Fibroblast of skin of abdomen (primary cell): ENCODE results near the gene ATP1B4.

ENCODE experiments used
- DNase-seq: peaks from one replicate; pipeline ENCODE4 v3.0.0-alpha.2; 2013

Gene ATP1B4

GRCh38 chrX:120377179-120377578 is 15.3 kb downstream of the ATP1B4 start:
- no peak for DNase-seq

DNA sequence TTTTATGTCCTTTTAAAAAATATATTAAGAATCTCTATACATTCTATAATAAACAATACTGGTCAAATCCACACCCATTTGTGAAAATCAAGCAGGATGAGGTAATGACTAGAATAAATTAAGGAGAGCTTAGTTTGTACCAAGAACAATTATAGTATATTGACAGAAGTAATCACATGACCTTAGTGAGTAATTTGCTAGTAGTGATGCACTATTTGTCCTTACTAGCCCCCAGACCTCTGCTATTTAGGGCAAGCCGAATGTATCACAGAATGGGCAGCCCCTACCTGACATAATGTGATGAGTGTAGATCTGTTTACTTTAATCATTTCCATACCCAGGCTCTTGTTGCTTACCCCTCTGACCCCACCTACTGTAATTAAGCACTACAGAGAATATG is 15.8 kb downstream of the ATP1B4 start:
- DNase-seq = no peak

DNA sequence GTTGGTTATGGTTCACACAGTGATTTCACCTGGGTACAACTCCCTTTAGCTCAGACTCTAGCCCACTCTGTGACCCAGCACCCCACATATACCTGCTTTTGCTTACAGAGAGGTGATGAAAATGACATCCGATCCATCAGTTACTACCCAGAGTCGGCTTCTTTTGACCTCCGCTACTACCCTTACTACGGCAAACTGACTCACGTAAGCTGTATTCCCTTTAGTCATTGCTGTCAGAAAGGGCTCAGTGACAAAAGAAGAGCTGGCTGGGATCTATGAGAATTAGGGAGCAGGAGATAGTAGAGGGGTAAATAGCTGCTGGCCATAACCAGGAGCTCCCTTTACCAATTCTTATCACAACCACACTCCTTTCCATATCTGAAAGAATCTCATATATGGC is 16.7 kb downstream of the ATP1B4 start:
- DNase-seq = no peak

GRCh38 chrX:120379937-120380681 is 18.2 kb downstream of the ATP1B4 start:
- no peak for DNase-seq

DNA sequence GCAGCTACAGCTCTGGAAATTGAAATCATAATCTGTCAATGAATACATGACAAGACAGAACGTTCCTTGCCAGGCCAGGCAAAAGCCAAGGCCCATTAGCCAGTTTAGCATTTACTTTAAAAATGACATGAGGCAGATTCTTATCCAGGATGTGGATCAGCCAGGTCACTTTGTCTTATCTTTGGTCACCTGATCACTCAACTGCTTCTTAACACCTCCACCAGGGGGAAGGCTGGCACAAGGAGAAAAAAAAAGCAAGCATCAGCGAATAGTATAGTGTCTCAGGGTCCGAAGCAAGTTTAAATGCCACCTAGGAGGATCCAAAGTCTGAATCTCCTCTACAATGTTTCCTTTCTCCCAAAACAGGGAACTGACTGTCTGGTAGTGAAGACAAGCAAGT is 18.8 kb downstream of the ATP1B4 start:
- peak; percentile 0 for DNase-seq

- no peak for DNase-seq
These were observed 39.4 kb downstream of the ATP1B4 start for GRCh38 chrX:120401301-120401700.

GRCh38 chrX:120402369-120402768 is 40.5 kb downstream of the ATP1B4 start:
- no peak for DNase-seq

DNA sequence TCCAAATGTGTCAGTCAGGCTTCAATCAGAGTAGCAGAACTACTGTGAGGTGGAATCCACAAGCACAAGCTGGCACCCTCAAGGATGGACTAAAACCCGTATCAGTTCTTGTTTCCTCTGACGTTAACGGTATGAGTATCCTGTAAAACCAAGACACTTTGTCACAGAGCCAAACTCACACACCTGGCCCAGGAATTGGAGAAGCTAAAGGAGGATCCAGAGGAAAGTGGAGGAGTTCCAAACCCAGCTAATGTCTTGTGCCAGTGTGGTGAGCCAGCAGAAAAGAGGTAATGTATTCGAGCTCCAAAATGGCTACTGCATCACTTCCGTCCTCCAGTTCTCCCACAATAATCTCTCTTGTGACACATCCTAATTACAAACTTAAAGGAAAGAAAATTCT is 44.7 kb downstream of the ATP1B4 start:
- DNase-seq = no peak

DNA sequence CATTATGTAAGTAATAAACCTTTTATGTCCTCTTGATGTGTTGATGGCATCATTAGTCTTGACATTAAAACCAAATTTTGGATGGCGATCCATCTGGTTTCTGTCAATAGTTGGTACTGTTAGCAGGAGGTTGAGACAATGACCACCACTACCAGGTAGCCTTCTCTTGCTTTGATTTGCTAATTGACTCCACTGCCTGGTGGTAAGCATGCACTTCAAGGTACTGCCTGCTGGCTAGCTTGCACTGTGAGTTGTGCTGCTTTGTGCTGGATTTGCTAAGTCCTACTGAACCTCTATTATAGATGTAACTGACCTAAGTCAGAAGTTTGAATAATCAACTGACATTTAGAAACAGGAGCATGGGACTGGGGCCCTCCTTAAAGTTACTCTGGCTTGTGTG is 46.3 kb downstream of the ATP1B4 start:
- no peak for DNase-seq

- DNase-seq = no peak
These were observed 57.6 kb downstream of the ATP1B4 start for GRCh38 chrX:120419463-120419862.

DNA sequence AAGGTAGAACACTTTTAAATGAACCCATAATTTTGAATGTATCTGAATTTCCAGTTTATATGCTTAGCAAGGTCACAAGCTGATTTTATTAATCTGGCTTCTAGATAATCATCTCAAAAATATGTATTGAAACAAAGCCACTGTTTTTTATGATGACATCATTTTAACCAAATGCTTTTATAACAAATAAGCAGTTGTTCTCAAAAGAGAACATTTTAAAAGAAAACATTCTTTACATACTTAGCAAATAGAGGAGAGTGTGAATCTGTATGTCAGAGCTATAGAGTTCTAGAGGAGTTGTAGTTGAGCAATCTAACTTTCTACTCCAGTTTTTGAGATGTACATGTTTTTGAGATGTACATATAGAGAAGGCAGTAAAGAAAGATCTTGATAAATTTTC is 64.7 kb downstream of the ATP1B4 start:
- peak; percentile 13 for DNase-seq

GRCh38 chrX:120428309-120428708 is 66.4 kb downstream of the ATP1B4 start:
- DNase-seq = no peak

- no peak for DNase-seq
These were observed 68.1 kb downstream of the ATP1B4 start for GRCh38 chrX:120429776-120430540.
